NCI-H1092 treated with DMSO at 0.1 percent for 48 hours (cell line): ENCODE results near the gene IGFALS.

ENCODE experiments used
- DNase-seq: peaks from one replicate; lab custom pipeline; 2025; lab: John Stamatoyannopoulos, UW

Gene IGFALS

GRCh38 chr16:1743376-1744337 is 49.8 kb downstream of the IGFALS start:
- no peak for DNase-seq

- no peak for DNase-seq
These were observed 51.8 kb downstream of the IGFALS start for GRCh38 chr16:1741553-1742165.

- no peak for DNase-seq
These were observed 52.6 kb downstream of the IGFALS start for GRCh38 chr16:1740781-1741490.
